Measurements from ENCODE around the gene LAMA2.

- no peak for TF ChIP-seq CTCF (IDR thresholded peaks at IDR 0.05)
- TF ChIP-seq POLR2A (IDR thresholded peaks at IDR 0.05), result no peak
Measured at GRCh38 chr6:128899341-128900050, 16.6 kb downstream of the LAMA2 start.

All from uterus (tissue), 2 donors.